ENCODE measurements around the gene DBNDD1.
"Not testable (repeated sequence)": the region's sequence is repeated elsewhere in the genome, so short reads cannot be mapped to it uniquely, and the experiment has no call there.

The DBNDD1 gene, protein sequence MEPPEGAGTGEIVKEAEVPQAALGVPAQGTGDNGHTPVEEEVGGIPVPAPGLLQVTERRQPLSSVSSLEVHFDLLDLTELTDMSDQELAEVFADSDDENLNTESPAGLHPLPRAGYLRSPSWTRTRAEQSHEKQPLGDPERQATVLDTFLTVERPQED

DNA sequence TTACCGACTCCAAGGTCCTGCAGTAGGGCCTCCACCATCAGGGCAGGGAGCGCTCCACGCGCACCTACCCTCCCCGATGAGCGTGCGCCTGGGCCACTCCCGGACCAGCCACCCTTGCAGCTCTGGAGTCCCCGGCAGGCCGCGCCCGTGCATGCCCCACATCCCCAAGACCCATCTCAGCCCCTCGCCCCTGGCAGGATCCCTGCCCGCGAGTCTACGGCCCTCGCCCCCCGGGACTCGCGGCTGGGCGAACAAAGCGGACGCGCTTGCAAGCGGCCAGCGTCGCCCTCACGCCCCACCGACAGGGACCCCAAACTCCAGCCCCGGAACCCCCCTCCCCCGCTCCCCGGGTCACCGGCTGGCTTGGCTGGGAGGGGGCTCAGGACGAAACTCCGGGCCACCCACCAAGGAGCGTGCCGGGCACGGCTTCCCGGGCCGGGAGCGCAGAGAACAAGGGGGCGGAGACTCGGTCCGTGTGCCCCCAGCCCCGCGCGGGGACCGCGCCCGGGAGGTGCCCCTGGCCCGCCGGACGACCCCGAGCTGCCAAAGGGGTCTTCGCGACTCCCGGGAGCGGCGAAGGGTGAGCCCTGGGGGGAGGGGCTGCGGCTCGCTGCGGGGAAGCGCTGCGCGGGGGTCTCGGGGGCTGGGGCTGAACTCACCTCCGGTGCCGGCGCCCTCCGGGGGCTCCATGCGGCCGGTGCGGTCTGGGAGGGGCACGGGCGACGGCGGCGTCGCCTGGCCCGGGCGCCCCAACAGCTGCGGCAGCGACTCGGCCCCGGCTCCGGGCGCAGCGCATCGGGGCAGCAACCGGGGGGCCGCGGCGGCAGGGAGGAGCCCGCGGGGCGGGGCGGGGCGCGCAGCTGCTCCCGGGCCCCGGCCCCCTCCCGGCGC lies at the start of gene DBNDD1:
Gene DBNDD1 (minus strand): TSS at position 805 of the 891 bp plus-strand sequence. CDS start 115 bp downstream, at position 690.
- no peak for DNase-seq (ENCODE audit: low read depth)

DNA sequence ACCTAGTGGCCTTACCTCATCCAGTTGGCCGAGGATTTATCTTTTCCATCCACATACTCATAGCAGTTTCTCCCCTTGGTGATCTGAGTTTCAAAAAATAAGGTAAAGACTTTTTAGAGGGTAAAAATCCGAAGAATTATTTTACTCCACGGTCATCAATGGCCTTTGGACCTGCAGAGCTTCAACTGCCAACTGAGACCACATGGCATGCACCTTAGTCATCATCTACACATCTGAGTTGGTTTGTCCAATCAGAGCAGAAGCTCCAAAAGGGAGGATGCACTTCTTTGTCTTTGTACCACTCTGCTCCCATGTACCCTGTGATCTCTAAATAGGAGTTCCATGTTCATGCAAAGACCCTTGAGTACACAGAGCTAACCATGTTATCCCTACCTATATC lies 42.2 kb upstream of the DBNDD1 start:
- no peak for DNase-seq (ENCODE audit: low read depth)

DNA sequence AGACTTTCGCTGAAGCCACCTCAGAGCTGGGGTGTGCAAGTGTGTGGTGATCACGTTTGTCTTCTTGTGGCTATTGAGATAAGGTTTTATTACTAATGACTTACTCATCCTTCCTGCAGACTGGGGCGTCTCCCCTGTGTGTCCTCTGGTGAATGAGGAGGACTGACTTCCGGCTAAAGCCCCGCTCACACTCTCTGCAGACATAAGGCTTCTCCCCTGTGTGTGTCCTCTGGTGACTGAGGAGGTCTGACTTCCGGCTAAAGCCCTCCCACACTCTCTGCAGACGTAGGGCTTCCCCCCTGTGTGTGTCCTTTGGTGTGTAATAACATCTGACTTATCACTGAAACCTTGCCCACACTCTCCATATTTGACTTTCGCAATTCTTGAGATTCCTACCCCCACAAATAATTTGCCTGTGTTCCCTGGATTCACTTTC lies 38.5 kb upstream of the DBNDD1 start:
- peak; percentile 54 for DNase-seq (ENCODE audit: low read depth)

DNA sequence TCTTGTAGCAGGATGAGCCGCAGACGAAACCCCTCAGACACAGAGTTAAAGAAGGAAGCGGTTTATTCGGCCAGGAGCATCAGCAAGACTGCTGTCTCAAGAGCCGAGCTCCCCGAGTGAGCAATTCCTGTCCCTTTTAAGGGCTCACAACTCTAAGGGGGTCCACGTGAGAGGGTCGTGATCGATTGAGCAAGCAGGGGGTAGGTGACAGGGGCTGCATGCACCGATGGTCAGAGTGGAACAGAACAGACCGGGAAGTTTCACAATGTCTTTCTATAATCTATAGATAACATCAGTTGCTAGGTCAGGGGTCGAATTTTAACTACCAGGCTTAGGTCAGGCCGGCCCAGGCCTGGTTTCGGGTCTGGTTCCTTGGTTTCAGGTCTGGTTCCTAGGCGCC lies 37.3 kb upstream of the DBNDD1 start:
- not testable (repeated sequence) for DNase-seq (ENCODE audit: low read depth)

DNA sequence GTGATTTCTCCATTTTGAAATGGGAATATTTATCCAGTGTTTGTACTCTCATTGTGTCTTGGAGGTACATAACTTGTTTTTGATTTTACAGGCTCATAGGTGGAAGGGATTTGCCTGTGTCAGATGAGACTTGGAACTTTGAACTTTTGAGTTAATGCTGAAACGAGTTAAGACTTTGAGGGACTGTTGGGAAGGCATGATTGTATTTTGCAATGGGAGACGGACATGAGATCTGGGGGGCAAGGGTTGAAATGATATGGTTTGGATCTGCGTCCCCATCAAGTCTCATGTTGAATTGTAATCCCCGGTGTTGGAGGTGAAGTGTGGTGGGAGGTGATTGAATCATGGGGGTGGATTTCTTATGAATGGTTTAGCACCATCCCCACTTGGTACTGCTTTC lies 36.1 kb upstream of the DBNDD1 start:
- DNase-seq (ENCODE audit: low read depth): no peak

DNA sequence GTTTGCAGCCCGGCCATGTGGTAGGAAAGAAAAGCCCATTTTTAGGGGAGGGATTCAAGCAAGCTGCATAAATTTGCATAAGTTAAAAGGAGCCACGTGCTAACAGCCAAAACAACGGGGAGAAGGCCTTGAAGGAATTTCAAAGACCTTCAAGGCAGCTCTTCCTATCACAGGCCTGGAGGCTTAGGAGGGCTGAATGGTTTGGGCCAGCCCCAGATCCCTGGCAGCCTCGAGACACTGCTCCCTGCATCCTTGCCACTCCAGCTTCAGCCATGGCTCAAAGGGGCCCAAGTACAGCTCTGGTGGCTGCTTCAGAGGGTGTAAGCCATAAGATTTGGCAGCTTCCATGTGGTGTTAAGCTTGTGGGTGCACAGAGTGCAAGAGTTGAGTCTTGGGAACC lies 35.3 kb upstream of the DBNDD1 start:
- no peak for DNase-seq (ENCODE audit: low read depth)

DNA sequence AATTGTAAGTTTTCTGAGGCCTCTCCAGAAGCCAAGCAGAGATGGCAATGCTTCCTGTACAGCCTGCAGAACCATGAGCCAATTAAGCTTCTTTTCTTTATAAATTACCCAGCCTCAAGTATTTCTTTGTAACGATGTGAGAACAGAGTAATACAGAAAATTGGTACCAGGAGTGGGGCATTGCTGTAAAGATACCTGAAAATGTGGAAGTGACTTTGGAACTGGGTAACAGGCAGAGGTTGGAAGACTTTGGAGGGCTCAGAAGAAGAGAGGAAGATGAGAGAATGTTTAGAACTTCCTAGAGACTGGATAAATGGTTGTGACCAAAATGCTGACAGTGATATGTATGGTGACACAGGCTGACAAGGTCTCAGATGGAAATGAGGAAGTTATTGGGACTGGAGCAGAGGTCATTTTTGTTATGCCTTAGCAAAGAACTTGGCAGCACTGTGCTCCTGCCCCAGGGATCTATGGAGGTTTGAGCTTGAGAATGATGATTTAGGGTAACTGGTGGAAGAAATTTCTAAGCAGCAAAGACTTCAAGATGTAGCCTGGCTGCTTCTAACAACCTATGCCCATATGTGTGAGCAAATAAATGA lies 34.7 kb upstream of the DBNDD1 start:
- no peak for DNase-seq (ENCODE audit: low read depth)

DNA sequence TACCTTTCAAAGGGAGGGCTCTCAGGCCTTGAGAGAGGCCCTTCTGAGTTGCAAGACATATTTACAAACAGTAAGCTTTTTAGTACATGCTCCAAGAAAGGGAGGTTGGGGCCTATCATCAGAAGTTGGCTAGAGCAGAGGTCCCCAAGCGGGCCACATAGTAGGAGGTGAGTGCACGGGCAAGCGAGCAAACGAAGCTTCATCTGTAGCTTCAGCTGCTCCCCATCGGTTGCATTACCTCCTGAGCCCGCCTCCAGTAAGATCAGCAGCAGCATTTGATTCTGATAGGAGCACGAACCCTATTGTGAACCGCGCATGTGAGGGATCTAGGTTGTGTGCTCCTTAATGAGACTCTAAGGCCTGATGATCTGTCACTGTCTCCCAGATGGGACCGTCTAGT lies 31.7 kb upstream of the DBNDD1 start:
- DNase-seq (ENCODE audit: low read depth): no peak

DNA sequence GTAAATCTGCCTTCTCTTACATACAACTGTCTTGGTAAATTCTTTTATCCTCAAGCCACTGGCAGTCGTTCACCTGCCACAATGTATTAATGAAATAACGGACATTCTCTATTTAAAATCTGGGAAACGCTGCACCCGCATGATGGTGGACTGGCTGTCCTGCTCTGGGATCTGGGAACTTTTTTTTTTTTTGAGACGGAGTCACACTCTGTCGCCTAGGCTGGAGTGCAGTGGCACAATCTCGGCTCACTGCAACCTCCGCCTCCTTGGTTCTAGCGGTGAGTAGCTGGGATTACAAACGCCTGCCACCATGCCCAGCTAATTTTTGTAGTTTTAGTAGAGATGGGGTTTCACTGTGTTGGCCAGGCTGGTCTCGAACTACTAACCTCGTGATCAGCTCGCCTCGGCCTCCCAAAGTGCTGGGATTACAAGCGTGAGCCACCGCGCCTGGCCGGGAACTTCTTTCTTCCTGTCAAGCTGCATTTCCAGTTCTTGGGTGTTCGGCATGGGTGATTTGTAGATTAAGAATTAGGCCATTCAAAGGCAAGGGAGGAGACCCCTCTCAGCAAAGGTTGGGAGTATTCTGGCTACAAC lies 29.6 kb upstream of the DBNDD1 start:
- DNase-seq (ENCODE audit: low read depth): no peak

DNA sequence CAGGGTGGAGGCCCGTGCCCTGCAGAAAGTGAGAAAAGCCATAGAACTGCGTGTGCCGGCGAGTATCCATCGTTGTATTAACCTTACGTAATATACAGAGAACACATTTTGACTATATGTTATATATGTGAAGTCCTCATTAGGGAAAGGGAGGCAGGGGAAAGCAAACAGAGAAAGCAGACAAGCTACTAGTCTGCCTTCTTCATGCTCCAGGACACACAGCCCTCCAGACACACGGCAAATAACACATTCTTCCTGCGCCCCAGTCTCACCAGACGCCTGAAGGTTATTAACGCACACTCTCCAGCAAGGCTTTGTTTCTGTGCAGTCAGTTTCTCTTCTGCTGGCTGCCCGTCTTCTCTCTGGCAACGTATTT lies 29.1 kb upstream of the DBNDD1 start:
- no peak for DNase-seq (ENCODE audit: low read depth)

DNA sequence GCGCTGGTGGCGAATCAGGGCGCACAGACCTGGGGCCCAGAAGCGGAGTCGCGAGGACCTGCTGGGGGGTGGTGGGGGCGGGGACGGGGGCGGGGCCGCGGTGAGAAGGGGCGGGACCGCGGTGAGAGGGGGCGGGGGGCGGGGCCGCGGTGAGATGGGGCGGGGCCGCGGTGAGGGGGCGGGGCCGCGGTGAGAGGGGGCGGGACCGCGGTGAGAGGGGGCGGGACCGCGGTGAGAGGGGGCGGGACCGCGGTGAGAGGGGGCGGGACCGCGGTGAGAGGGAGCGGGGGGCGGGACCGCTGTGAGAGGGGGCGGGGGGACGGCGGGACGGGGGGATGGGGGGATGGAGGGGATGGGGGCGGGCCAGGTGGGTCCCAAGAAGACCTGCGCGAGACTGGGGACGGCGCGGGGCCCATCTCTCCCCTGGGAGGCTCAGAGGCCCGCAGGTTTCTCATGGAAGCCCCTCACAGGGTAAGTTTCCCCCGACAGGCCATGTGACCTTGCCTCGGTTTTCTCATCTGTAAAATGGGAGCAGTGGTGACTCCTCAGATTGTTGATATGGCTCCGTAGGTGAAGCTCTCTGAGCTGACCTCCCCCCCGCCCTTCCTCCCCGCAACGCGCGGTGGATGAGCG lies 28.6 kb upstream of the DBNDD1 start:
- no peak for DNase-seq (ENCODE audit: low read depth)

DNA sequence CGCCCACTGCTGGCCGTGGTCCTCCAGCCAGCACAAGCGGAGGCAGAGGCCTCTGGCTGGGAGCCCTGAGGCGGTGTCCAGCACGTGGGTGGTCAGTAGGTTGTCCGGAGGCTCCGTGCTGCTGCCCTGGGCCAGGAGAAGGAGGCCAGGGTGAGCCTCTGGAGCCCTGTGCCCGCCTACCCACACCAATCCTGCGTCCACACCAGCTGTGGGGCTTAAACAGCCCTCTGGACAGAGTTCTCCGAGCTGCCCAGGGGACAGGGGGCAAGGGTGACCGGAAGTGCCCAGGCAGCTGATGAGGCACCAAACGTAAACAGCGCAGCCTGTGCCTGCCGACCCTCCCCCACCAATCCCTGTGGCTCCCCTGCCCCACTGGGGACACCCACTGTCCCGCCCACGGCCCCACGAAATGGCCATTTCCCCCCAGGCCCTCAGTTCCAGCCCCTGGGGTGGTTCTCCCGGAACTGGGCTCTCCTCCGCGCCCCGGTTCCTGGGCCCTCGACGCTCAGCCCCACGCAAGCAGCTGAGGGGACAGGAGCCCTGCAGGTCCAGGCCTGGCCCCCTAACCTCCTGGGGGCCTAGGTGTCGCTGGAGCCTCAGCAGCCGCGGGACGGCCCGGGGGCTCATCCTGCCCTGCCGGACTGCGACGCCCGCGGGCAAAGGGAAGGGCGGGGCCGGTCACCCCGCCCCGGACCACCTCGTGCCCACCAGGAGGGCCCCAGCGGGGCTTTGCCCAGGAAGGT lies 27.9 kb upstream of the DBNDD1 start:
- DNase-seq (ENCODE audit: low read depth): no peak

DNA sequence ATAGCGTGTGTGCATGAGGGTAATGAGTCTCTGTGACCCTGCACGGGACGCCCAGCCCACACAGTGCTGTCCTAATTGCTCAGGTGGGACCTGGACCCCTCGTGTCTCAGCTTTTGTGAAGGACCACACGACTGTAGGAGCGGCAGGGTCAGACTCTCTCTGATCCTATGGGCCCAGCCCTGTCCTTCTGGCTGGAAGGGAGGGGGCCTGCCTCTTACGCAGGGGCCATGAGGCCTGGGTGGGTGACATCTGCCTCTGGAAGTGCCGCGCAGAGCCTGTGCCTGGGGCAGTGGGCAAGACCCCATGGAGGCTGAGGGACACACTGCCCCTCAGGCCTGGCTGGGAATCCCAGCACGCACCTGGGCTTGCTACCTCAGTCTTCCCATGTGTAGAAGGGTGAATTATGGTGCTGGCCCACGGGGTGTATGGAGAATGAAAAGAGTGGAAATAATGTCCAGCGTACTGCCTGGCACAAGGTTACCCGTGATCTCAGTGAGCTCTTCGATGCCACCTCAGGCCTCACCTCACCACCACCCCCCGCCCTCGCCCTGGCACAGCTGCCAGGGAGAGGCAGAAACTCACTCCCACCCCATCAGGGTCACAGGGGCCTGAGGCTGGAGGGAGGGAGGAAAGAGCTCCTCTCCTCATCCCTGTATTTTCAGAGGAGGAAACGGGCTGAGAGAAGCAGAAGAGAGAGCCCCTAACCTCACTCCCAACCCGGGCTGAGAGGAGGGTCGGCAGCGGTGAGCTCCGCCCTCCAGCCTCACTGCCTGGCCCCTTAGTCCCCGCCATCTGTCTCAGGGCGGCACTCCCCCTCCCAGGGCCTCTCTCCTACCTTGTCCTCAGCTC lies 27.1 kb upstream of the DBNDD1 start:
- no peak for DNase-seq (ENCODE audit: low read depth)

DNA sequence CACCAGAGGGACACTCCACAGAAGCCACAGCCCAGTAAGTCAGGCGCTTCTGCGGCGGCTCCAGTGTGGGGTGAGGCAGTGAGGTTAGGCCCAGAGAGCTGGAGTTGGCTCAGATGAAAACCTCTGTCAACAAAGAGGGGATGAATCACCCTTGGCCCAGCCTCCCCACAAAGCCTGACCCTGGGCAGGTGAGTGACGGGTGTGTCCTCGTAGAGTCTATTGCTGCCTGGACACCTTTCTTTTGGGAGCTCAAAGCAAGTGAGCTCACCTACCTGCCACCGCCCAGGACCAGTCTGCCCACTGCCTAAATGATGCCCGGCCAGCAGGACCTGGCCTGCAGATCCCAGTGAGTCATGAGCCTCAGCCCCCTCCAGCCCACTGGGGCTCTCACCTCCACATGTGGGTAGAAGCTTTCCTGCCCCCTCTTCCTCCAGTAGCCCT lies 24.9 kb upstream of the DBNDD1 start:
- no peak for DNase-seq (ENCODE audit: low read depth)

DNA sequence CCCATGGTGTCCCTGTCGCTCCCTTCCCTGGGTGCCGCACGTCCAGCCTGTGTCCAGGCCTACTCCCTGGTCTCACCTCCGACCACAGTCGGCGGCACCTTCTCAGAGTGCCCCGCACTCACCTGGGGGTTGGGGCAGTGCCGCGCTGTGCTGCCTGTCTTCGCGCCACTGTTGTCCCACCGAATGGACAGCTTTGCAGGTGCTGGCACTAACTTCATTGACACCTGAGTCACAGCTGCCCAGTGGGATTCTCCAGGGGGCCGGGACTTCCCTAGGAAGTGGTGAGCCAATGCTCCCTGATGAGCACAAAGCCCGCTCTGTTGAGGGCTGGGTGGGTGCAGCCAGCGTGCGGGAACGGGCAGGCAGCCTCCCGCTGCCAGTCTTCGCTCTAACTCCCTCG lies 24.3 kb upstream of the DBNDD1 start:
- no peak for DNase-seq (ENCODE audit: low read depth)

DNA sequence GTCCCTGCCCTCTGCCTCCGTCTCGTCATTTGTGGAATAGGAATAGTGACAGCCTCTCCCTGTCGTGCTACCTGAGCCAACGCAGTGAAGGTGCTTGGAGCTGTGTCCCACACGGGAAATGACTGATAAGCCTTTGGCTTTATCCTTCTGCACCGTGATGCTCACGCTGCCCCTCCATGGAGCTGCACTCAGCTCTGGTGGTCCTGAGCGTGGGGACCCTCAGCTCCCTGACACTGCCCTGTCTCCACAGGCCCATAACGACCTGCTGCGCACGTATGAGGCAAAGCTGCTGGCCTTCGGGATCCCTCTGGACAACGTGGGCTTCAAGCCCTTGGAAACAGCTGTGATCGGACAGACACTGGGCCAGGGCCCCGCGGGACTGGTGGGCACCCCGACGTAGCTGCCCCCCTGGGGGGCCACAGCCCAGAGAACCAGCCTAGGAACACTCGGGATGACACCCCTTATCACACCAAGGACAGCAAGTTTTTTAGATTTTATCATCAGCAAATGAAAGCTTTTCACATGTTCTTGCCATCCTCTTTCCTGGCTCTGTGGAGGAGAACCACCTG lies 23.8 kb upstream of the DBNDD1 start:
- no peak for DNase-seq (ENCODE audit: low read depth)

DNA sequence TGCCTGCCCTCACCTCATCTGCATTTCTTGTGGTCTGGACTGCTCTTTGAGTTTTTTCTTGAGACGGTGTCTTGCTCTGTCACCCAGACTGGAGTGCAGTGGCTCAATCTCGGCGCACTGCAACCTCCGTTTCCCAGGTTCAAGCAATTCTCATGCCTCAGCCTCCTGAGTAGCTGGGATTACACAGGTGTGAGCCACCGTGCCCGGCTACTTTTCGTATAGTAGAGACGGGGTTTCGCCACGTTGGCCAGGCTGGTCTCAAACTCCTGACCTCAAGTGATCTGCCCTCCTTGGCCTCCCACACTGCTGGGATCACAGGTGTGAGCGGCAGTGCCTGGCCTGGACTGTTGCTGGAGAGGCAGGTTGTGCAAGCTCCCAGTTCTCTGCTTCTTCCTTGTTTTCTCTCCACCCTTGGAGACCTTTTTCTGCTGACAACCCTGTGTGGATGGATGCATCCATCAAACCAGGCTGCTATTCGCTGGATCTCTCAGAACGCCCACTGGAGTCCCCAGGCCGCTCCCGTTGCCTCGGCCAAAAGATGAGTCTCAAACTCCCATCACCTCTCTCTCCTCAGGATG lies 22.7 kb upstream of the DBNDD1 start:
- DNase-seq (ENCODE audit: low read depth): no peak

DNA sequence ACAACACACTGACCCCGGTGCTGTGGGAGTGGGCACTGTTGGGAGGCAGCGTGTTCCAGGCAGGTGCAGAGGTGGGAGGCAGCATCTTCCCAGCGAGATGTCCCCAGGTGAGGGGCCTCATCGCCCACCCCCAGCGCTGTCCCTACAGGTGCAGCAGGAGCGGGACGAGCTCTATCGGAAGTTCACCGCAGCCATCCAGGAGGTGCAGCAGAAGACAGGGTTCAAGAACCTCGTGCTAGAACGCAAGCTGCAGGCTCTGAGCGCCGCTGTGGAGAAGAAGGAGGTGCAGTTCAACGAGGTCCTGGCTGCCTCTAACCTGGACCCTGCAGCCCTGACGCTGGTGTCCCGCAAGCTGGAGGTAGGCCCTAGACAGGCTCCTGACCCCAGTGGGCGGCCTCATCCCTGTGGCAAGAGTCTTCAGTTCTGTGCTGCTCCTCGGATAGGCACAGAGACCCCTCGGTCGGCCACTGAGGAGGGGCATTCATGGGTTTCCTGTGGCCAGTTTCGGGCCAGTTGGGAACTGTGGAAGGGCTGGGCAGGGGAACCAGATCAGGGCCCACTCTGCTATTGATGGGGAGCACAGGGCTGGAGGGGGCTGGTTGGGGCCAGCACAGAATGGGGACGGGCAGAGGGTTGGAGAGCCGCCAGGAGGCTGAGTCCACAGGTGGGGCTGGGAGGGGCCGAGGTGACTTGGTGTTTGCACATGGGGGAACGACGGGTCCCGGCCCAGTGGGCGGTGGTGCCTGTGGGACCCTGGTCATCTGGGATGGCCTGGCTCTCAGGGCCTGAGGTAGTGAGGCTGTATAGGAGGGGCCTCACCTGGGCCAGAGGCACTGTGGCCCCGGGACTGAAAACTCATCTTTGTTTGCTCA lies 21.1 kb upstream of the DBNDD1 start:
- DNase-seq (ENCODE audit: low read depth): no peak

DNA sequence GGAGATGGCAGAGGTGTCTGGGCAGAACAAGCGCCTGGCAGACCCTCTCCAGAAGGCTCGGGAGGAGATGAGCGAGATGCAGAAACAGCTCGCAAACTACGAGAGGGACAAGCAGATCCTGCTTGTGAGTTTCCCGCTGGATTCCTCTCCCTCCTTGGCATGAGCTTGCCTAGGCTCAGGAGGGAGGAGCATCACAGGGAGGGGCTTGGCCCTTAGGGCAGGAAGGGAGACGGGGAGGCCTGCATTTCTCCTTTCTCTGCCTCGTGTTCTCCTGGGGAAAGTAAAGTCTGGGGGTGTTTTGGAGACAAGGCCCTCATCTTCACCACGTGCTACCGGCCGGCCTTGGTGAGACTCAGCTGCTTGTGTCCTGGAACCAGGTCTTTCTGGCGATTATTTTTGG lies 18.0 kb upstream of the DBNDD1 start:
- no peak for DNase-seq (ENCODE audit: low read depth)
